AG09309 (cell line): ENCODE results near the gene GJA4.

ENCODE experiments used
- DNase-seq: peaks from one replicate; pipeline ENCODE4 v3.0.0-alpha.2; 2010; ENCODE audit warnings: low read depth
- H3K4me3 ChIP-seq: 2 replicates; pipeline ENCODE4 v1.5.1; 2011; ENCODE audit warnings: mild to moderate bottlenecking, low read depth, low read length, moderate library complexity; ENCODE audit not compliant: control insufficient read depth
- CTCF ChIP-seq: IDR thresholded peaks from 2 replicates; pipeline ENCODE4 v1.5.1; 2011; ENCODE audit warnings: mild to moderate bottlenecking, low read depth, low read length, inconsistent platforms; ENCODE audit not compliant: insufficient read depth, control insufficient read depth; ENCODE audit errors: missing control alignments

Gene GJA4

GRCh38 chr1:34781071-34781843, 11.5 kb upstream of the GJA4 start, which contains the start of gene GJB3:
Gene GJB3 (plus strand): TSS chr1:34781214. CDS start chr1:34784763, 3,549 bp downstream.
- no peak for DNase-seq
- H3K4me3 ChIP-seq = peak within 1 kb of the TSS; percentile 28
- no peak for TF ChIP-seq CTCF

GRCh38 chr1:34781844-34782391, 10.9 kb upstream of the GJA4 start:
- DNase-seq = no peak
- TF ChIP-seq CTCF = no peak
- H3K4me3 ChIP-seq = no peak overlapping the region

- no peak for TF ChIP-seq CTCF
- H3K4me3 ChIP-seq = no peak overlapping the region
- DNase-seq = no peak
Observed at GRCh38 chr1:34784751-34785221, 8.0 kb upstream of the GJA4 start.

GRCh38 chr1:34785231-34785874, 7.4 kb upstream of the GJA4 start:
- H3K4me3 ChIP-seq = no peak overlapping the region
- TF ChIP-seq CTCF = no peak
- no peak for DNase-seq

- H3K4me3 ChIP-seq = no peak overlapping the region
- no peak for TF ChIP-seq CTCF
- DNase-seq = no peak
Observed at GRCh38 chr1:34785875-34786470, 6.8 kb upstream of the GJA4 start.

GRCh38 chr1:34786521-34787325, 6.1 kb upstream of the GJA4 start:
- DNase-seq = peak; percentile 35
- peak; percentile 92 for TF ChIP-seq CTCF
- H3K4me3 ChIP-seq = no peak overlapping the region
